H1 (cell line): ENCODE results near the gene NEURL1. TPM values are rescaled to one million over a fixed set of nuclear protein-coding genes. Genes with fewer than 3 reads are reported as not detected.

ENCODE experiments used
- RXRA ChIP-seq: IDR thresholded peaks from 2 replicates; pipeline ENCODE4 v1.6.1; 2011; ENCODE audit warnings: low read depth, mild to moderate bottlenecking, low read length, moderate library complexity; ENCODE audit not compliant: insufficient read depth
- SIN3A ChIP-seq, 2 experiments: IDR thresholded peaks in 1 of 2; conservative IDR thresholded peaks in 1 of 2; 2 replicates each; pipeline ENCODE4 v1.6.1; 2011 to 2012; ENCODE audit warnings: low read length in 2 of 2, improper control_type of control experiment in 1 of 2, low read depth in 1 of 2, mild to moderate bottlenecking in 1 of 2
- polyA plus RNA-seq, 7 experiments: library from polyadenylated mRNA; depleted of rRNA in 3 of 7; stranded (reverse) in 5 of 7; unstranded in 2 of 7; fragments of >200 nt in 5 of 7; fragments of 200-250 nt in 2 of 7; gene quantifications; 1 replicate in 5 of 7; 2 replicates in 1 of 7; 4 replicates in 1 of 7; pipeline versions ENCODE4 v1.2.1 to v1.2.3, GENCODE V29; 2011 to 2013; ENCODE audit warnings: missing spikeins in 2 of 7, mixed read lengths in 2 of 7
- total RNA-seq: library from RNA; stranded (reverse); fragmentation: NEBNext Ultra II Directional; extraction: Animal tissue kit (Norgen Biotek cat#: 25700); gene quantifications from 2 replicates; pipeline ENCODE4 v1.2.1, GENCODE V29; 2021

Gene NEURL1
- total and polyA plus RNA-seq, 2 of the 8 experiments (the other 6 are each of a cell fraction or from before 2014, with no cell fraction given): 0.54 to 0.58 TPM

- TF ChIP-seq SIN3A (conservative IDR thresholded peaks at IDR 0.05 in 1 of 2, IDR thresholded peaks at IDR 0.05 in 1 of 2; ENCODE audit: low read depth in 1 of 2, low read length in 2 of 2) (no peak), RXRA (no peak)
- TF ChIP-seq, all 59 proteins: peak for 0
These were observed 85.4 kb downstream of the NEURL1 start (continued) for GRCh38 chr10:103578782-103579382.
